NCI-H526 (cell line): ENCODE measurements around the gene ARHGAP42.

Experiments used
- DNase-seq, 2 experiments: peaks; one replicate each; lab custom pipeline; 2025; lab: John Stamatoyannopoulos, UW

Gene ARHGAP42

DNA sequence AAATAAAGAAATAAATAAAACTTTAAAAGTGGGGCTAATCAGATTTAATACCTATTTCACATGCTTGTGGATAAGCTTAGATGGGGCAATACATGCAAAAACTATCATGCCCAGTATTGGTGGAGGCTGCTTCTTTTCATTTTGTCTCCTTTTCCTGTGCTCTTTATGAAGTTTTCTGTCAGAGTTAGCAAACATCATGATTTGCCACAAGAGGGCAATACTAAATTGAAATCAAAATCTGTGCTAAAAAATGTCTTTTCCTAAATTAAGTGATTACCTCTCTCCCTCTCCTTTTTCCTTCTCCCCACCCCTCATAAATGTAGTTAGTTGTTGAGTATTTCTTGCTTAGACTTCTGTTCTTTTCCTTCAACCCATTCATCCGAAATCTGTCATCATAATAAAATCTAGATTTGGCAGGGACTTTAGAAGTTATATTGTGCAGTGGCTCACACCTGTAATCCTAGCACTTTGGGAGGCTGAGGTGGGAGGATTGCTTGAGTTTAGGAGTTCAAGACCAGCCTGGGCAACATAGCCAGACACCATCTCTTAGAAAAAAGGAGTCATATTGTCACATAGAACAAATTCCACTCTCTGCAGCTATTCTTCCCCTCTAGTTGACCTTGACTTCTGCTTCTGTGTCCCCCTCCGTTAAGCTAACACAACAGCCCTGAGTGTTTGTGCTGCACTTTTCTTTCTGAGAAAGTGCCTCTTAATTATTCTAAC is 4.7 kb upstream of the ARHGAP42 start:
- no peak for DNase-seq

DNA sequence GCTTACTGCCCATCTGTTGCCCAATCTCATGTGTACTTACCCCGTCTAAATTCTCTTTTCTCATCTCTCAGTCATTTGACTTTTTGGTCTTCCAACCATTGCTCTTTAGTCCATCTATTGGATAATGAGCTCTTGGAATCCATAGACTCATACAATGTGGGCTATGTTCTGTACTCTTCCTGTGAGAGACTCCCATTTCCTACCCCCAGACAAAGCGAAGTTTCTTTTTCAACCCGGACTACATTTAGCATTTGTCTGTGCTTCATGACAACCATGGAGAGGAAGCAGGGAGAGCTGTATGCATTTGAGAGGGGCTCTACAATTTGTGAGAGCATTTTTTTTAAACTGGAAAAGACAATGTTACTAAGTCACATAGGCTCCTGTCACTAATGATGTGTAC is 4.0 kb upstream of the ARHGAP42 start:
- DNase-seq, result no peak

DNA sequence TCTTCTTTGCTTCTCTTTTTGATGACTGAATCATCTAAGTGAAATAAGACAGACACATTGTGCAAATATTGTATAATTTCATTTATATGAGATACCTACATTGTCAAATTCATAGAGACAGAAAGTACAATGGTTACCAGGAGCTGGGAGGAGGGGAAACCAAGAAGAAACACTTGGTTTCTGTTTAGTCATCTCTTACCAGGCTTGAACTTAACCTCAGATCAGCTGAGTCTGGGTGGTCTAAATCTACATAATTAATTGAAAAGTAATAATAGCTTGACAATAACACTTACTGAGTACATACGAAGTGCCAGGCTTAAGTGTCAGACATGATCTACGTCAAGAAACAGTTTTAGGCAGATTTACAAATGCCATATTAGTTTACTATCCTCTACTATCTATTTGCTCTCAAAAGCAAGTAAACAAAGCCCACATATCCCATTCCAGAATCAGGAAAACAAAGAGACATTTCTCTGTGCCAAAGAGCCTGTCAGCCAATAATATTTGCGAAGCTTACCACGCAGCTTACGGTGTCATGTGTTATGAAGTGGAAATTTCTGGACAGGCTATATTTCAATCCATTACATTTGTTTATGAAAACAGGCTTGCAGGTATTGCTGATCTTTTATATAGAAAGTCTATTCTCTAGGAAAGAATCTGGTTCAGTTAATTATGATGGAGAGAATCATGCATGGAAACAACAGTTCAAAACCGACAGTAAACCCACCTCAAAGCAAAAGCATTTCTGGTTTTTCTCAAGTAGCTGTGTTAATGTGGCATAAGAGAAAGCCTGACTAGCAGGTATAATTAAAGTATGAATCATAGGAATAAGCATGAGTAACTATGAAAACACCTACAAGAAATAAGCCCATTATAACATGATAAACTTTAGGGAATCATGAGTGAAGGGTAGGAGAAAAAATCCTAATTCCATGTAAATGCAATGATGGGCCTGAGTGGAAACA is 2.7 kb upstream of the ARHGAP42 start:
- peak in 1 of 2 experiments; percentile 6 for DNase-seq

DNA sequence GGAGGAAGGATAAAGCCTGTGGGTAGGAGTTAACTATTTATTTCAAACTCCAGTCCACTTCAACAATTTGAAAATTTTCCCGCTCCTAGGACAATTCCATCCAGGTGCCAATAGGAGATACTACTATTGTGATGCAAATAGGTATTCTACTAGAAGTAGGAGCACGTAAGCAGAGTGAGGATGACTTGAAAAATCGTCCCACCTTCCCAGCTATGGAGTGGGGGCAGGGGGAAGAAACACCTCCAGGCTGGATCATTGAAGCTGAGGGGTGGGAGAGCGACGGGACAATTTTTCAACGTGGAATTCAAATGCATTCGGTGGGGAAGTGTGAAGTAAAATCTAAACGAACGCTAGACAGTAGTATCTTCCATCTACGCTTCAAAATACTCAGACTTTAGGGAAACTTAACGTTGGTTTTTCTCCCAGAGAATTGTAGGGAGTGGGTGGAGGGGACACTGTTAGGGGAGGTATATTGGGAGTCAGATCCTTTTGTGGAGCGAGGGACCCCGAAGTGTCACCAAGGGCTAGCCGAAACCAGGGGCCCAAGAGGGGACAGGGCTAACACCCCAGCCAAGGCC is 523 bp upstream of the ARHGAP42 start:
- no peak for DNase-seq

DNA sequence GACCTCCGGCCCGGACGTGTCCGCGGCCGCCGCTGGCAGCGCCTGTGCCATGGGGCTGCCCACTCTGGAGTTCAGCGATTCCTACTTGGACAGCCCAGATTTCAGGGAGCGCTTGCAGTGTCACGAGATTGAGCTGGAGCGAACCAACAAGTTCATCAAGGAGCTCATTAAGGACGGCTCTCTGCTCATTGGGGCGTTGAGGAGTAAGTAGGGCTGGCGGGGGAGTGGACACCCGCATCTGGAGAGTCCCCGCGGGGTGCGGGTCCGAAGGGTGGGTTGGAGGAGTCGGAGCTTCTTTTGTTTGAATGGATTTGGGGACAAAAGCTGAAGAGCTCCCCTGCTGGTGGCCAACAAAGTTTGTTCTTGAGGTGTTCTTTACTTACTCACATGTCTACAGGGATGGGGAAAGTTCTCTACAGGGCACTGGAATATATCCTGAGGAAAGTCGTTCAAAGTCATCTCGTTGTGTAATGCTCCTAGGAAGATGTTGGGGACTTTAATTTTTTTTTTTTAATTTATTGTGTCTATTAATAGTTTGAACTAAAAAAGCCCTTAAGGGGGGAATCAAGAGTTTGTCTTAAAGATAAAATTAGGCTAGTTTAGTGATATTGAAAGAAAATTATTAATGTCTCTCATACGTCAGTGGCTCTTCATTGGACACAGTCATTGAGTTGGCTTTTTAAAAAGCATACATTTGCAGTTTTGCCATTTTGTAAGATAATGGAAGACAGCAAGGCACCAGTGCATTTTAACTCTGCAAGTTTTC is 725 bp downstream of the ARHGAP42 start:
- DNase-seq, result peak; percentile 29 to 66

DNA sequence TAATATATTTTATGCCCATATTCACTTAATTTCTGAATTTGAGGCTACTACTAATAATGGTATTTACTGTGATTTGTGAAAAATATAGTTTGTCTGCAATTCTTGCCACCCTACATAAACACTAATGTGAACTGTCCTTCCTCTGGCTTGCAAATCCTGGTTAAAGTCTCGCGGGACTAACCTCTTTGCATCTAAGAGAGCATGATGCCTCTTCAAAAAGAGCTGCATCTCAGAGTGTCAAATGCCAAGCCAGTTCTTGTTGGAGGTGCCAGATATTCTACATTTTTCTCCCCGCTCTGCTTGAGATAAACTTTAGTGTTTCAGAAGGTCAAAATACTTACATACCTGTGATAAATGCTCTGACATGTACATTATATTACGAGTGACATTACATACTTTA is 2.1 kb downstream of the ARHGAP42 start:
- DNase-seq, result no peak

DNA sequence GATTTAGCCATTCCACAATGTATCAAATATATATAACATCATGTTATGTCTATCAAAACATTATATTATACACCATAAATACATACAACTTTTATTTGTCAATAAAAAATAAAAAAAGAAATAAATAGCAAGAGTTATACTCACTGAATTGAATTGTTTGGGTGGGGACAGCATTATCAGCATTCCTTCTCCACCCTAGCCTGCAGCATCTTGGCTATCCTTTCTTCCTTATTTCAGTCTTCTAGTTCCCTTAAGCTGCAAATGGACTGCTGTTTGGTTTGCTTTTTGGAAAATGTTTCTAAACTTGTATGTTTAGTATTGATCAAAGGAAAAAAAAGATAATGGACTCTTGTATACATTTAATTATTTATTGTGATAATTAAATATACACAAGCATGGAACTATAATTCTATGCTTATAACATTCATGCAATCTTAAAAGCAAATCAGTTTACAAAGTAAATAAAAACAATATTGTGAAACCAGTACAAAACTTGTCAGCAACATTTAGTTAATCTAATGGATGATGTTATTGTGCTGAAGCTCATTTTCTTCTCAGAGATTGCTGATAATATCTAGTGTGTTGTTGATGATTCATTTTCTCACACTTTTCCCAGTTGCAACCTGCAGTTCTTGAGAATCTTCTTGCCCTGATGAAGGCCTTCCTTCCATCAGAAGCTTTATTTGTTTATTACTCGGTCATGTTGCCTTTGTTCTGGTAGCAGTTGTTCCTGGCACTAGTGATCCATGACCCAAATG is 5.0 kb downstream of the ARHGAP42 start:
- no peak for DNase-seq

DNA sequence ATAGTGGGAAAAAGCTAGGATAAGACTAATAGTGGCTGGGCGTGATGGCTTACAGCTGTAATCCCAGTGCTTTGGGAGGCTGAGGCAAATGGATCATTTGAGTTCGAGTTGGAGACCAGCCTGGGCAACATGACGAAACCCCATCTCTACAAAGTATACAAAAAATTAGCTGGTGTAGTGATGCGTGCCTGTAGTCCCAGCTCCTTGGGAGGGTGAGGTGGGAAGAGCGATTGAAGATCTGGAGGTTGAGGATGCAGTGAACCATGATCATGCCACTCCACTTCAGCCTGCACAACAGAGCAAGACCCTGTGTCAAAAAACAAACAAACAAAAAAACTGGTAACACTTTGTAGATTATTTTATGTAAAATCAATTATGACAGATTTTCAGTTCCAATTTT is 8.8 kb downstream of the ARHGAP42 start:
- DNase-seq, result no peak

DNA sequence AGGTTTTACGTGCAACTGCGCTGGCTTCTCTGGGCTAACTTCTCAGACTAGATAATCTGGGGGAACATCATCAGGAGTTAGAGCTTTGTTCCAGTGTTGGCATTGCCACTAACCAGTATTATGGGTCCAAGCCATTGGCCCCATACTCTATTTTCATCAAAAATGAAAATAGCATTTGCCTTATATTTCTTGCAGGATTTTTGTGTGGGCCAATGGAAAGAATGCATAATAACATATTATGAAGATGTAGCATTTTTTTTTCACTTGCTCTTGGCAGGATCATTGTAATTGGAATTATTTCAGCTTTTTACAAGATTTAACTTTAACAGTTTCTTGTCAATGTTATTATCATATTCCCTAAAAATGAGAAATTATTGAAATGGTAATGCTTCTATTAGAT is 16.1 kb downstream of the ARHGAP42 start:
- DNase-seq, result no peak

DNA sequence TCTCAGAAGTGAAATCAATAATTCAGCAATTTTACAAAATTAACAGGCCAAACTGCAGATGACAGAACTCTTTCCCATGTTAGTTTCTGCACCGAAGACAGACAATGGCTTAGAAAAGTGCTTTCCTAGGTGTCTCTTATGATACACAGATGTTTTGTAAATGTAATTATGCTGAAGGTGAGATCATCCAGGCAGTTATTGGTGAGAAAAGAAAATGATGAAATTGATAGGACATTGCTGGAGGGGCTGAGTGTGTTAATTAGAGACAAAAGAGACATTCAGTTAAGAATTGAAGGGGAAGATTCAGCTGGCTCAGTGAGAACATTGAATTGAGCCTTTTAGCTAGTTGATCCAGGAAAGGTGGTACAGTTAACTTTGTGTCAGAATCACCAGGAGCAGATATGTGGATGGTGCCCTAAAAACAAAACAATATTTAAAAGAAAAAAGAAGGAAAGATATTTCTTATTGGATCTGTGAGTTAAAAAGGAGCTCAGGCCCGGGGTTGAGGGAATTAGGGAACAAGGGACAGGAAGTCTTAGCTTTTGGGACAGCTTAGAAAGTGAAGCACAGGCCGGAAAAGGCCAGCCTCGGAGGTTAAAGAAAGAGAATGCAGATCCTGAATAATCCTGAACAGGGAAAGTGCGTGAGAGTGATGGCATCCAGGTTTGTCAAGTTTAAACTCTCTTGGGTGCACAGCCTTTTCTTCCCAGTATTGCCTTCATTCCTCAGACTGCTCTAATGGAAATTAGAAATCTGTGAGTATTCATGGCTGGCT is 16.9 kb downstream of the ARHGAP42 start:
- no peak for DNase-seq

DNA sequence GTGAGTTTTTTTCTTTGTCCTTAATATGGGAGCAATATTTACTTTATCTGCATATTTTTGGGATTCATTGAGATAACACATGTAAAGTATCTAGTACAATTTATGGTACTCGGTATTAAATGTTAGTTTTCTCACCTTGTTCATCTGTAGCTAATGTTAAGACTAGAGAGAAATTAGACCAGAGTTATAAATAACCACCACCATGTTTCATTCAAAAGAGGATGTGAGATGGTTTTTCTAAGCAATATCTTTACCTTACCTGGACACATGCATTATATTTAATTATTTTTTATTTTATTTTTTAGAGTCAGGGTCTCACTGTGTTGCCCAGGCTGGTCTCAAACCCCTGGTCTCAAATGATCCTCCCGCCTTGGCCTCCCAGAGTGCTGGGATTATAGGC is 18.4 kb downstream of the ARHGAP42 start:
- no peak for DNase-seq

DNA sequence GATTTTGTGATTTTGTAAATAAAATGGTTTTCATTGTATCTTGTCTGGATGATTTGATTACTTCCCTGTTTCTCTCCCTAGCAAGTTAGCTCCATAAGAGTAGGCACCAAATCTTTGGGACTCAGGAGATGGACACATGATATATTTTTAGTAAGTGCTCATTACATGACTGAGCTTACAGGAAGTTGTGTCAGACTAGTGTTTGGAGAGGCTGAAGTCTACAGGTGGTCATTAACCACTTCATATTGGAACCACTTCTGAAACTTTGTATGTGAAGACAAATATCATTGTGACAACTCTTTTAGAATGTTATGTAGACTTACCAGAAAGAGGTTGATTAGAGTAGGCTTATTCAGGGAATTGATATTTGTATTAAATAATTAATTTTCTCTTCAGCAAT is 19.1 kb downstream of the ARHGAP42 start:
- no peak for DNase-seq

DNA sequence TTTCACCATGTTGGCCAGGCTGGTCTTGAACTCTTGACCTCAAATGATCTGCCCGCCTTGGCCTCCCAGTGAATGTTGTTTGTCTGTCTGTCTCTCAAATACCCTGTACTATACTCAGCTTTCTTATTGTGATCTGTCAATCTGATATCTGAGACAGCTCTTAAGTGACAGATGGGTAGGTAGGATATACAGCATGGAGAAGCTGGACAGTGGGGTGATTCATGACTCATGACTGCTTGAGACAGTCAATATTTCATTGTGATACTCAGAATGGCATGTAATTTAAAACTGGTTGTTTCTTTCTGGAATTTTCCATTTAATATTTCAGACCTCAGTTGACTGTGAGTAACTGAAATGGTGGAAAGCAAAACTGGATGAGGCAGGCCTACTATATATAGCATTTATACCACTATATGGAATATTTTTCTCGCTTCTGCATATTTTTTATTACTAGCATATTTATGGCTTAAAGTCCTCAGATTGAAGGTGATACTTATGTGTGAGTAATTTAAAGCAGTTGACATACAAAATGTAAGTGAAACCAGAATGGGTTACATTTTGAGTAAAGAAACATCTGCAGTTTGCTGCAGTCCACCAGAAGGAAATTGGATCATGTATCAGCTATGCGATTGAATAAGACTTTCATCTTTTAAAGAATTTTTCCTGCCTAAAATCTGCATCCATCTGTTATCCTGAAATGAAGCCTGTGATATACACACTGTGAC is 22.3 kb downstream of the ARHGAP42 start:
- DNase-seq, result no peak

DNA sequence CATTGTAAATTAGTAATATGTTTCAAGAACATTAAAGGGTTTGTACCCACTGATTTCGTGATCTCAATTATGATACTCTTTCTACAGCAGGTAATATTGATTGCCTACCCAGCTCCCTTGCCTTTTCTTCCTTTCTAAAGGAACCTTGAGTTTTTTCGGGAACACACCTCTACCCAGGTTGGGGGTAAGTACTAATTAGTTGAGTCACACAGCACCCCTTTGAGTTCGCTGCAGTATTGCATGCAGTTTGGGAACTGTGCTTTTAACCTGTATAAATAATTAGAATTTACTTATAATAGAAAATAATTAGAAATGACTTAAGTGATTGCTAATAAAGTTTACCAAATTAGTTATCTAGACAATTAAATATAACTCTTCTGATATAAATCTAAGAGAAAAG is 24.9 kb downstream of the ARHGAP42 start:
- DNase-seq, result no peak

DNA sequence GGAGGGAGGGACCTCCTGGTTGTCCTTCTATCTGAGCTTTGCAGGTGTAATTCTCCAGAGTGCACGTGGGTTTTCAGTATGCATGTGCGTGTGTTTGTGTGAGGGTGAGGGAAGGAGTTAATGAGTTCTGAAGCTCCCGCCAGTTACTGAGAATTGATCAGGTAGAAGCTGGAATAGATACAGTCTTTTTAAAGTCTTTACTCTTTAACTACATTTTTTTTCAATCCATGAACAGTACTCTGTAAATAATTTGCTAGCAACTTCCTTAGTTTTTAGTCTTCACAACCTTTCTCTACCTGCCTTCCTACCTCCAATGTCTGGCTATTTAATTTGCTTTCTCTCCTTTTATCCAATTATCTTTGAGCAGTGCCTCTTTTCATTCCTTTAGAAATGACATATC is 25.5 kb downstream of the ARHGAP42 start:
- DNase-seq, result no peak

DNA sequence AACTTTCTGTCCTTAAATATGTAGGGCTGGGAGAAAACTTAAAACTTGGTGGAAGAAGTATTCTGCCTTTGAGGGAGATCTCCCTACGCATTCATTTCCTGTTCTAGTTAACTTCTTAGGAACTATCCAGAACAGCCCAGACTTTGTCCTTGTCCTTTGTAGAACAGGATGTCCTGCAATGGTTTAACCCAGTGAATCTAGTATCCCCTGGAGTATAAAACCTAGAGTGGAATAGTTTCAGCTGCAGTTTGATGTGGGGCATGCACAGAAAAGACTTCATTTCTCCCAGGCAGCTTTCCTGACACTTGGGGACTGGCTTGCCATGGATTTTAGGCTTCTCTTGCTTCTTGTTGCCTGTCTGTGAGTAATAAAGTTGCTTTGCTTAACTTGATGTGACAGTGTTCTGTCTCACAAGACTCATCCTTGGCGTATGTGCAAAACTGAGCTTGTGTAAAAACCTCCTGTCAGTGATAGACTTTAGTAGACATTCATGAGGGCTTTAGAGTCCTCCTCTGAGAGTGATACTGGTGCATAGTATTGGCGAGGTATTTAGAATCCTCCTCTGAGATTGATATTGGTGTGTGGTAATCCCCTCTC is 28.2 kb downstream of the ARHGAP42 start:
- DNase-seq, result no peak

DNA sequence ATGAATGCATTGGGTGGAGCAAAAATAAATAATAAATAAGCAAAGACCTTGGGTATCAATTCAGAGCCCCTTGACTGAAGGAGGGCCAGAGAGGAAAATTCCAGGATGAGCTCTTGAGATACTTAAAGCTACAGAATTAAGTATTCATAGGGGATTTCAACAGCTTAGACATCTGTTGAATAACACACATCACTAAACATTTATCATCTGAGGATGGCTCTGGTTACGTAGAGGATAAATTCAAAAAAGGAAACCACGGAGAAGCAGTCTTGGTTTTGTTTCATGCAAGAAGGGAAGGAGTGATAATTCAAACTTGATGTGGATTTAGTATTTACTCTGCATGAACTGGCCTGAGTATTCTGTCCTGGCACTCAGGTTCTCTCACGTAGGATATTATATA is 29.8 kb downstream of the ARHGAP42 start:
- DNase-seq, result no peak

DNA sequence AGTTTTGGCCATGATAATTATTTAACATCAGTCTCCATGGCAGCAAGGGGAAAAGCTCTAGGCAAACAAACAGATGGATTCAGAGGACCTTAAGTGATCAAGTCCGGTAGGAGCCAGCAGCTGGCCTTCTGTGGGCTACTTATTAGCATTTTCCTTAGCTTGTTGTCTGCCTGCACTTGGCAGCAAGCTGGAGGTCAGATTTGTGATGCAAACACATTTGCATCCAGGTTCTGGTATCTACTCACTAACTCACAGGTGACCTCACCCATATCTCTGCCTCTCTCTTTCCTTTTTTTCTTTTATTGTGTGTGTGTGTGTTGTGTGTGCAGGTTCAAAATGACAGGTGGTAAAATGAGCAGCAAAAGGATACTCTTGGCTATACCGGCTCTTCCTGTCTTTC is 32.3 kb downstream of the ARHGAP42 start:
- DNase-seq, result peak in 1 of 2 experiments; percentile 23

DNA sequence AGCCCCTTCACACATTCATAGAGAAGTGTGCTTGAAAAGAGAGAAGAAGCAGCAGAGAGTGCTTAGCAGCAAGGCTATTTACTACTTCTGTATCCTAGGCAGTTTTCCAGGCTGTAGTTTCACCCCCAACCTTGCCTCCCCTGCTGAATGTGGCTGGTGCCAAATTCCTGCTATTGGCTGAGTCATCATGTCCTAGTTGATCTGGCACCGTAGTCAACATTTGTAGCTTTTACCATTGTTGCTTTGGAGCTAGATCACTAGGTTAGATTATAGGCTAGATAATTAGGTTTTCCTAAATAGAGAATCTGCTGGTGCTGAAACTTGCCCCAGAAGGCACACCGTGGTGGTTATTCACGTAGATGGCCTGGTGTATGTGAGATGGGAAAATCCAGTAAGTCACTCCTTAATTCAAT is 32.7 kb downstream of the ARHGAP42 start:
- no peak for DNase-seq
